Brain pericyte (primary cell): ENCODE measurements around the gene PLD4.

ENCODE experiments used
- DNase-seq: peaks from one replicate; pipeline ENCODE4 v3.0.0-alpha.2; 2012; ENCODE audit warnings: low read depth, low spot score

The PLD4 gene

GRCh38 chr14:104974146-104974541 is 49.5 kb downstream of the PLD4 start:
- no peak for DNase-seq

GRCh38 chr14:104974665-104975390 is 50.1 kb downstream of the PLD4 start:
- no peak for DNase-seq

GRCh38 chr14:104975481-104976197 is 51.0 kb downstream of the PLD4 start:
- no peak for DNase-seq

DNA sequence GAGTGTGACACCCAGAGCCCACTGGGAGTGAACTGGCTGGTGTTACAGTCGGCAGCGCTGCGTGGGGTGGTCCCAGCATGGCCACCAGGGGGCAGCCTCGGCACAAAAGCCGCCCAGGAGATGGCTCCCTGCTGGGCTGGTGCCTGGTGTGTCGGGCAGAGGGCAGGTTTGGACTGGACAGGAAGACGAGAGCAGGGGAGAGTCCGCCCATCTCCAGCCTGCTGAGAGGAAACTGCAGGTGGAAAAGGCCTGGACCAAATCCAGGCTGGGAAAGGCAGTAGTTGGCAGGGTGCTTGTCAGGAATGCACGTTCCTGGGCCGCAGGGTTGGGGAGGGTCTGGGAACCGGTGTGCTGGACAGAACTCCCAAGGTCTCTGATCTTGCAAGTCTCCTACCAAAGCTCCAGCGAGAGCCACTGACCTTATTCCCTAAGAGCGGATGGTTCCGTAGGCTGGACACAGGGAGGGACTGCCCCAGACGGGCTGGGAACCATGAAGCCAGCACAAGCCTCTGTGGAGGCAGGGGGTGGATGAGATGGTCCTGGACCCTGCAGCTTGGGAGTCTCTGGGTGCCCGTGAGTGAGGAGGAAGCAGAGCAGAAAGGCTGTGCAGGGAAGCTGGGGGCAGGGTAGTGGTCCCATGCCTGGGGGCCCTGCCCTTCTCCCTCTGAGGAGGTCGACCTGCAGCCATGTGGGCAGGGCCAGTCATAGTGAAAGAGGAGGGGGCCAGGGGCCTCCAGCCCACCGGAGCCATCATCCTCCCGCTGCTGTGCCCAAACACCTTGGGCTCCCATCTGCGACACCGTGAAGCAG is 51.7 kb downstream of the PLD4 start:
- DNase-seq: no peak

GRCh38 chr14:104977008-104977680 is 52.5 kb downstream of the PLD4 start:
- no peak for DNase-seq

GRCh38 chr14:104977681-104978653 is 53.3 kb downstream of the PLD4 start, which contains the start of gene AHNAK2:
TSS of gene AHNAK2 (minus strand) at chr14:104978374. CDS start at chr14:104978237, 137 bp downstream.
- no peak for DNase-seq

- no peak for DNase-seq
Measured at GRCh38 chr14:104978746-104979691, 54.3 kb downstream of the PLD4 start.

- DNase-seq: no peak
Measured at GRCh38 chr14:104979758-104980610, 55.3 kb downstream of the PLD4 start.

- no peak for DNase-seq
Measured at GRCh38 chr14:104980611-104981531, 56.2 kb downstream of the PLD4 start.

- DNase-seq: no peak
Measured at GRCh38 chr14:104981699-104982541, 57.2 kb downstream of the PLD4 start.

GRCh38 chr14:104982548-104983230 is 58.0 kb downstream of the PLD4 start:
- DNase-seq: no peak
